ENCODE data around the gene CTNNA1.
"Not testable (repeated sequence)": the region's sequence is repeated elsewhere in the genome, so short reads cannot be mapped to it uniquely, and the experiment has no call there.

Gene CTNNA1

DNA sequence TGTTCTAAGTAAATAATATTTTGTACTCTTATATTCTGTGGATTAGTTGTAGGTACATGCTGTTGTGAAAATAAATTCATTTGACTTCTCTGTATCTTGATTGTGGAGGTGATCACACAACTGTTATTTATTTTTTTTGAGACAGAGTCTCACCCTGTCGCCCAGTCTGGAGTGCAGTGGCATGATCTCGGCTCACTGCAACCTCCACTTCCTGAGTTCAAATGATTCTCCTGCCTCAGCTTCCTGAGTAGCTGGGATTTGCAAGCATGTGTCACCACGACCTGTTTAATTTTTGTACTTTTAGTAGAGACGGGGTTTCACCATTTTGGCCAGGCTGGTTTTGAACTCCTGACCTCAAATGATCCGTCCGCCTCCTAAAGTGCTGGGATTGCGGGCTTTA lies 7.9 kb downstream of the CTNNA1 start:
- ATAC-seq, result not testable (repeated sequence)

- ATAC-seq, result not testable (repeated sequence)
Measured at GRCh38 chr5:138761670-138762069, 8.4 kb downstream of the CTNNA1 start.

GRCh38 chr5:138762110-138762509 lies 8.9 kb downstream of the CTNNA1 start:
- ATAC-seq, result no peak

DNA sequence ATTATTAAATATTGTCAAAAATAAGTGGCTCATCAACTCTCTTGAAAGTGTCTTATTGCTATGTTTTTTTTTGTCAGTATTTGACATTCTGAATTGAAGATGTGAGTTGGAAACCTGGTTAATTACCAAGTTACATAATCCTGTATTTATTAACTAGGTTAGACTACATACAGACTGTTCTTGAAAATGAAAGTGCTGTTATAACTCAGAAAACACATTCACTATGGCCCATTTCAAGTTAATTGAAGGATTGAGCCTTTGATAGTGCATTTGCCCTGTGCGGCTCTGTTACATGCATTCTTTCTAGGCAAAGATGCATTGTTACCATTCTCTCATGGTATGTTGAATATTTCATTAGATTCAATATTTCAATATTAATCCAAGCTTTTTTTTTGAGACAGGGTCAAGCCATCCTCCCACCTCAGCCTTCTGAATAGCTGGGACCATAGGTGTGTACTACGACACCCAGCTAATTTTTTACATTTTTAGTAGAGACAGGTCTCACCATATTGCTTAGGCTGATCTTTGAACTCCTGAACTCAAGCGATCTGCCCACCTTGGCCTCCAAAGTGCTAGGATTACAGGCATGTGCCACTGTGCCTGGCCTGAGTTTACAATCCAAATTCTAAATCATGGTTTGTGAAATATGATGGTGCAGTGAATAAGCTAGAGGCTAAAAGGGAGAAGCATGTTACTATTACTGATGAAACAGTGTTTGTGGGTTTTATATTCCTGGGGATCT lies 10.0 kb downstream of the CTNNA1 start:
- no peak for ATAC-seq

- ATAC-seq, result no peak
Measured at GRCh38 chr5:138770291-138770690, 17.1 kb downstream of the CTNNA1 start.

- no peak for ATAC-seq
Measured at GRCh38 chr5:138770977-138771376, 17.8 kb downstream of the CTNNA1 start.

- no peak for ATAC-seq
Measured at GRCh38 chr5:138772986-138773594, 19.9 kb downstream of the CTNNA1 start.

DNA sequence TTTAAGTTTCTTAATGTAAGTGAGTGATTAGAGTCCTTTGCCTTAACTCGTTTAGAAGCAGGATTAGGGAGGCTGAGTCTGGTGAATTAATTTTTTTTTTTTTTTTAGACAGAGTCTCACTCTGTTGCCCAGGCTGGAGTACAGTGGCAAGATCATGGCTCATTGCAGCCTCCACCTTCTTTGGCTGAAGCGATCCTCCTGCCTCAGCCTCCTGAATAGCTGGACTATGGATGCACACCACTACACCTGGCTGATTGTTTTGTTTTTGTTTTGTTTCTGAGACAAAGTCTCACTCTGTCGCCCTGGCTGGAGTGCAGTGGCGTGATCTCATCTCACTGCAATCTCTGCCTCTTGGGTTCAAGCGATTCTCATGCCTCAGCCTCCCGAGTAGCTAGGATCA lies 20.4 kb downstream of the CTNNA1 start:
- ATAC-seq, result not testable (repeated sequence)

GRCh38 chr5:138775034-138775433 lies 21.8 kb downstream of the CTNNA1 start:
- no peak for ATAC-seq

DNA sequence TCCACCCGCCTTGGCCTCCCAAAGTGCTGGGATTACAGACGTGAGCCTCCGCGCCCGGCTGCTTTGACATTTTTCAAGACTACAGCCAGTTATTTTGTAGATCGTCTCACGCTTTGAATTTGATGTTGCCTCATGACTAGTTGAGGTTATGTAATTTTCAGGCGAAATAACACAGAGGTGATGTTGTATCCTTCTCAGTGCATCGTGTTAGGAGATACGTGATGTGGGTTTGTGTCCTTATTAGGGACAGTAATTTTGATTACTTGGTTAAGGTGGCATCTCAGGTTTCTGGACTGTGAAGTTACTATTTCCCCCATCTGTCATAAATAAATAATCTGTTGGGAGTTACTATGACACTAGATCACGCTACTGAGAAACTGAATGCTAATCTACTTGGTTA lies 25.0 kb downstream of the CTNNA1 start:
- no peak for ATAC-seq

DNA sequence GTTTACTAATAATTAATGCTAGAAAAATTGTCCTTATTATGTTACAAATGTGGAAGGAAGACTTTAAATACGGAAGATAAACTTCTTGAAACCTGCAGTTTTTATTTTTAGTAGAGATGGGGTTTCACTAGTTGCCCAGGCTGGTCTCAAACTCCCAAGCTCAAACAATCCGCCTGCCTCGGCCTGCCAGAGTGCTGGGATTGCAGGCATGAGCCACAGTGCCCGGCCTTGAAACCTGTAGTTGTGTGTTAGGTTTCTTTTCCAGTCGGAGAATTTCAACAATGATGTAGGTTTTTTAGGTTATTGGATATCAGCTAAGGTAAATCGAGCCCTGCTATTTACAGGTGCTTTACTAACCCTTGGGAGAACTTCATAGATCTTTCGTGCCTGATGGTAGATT lies 30.8 kb downstream of the CTNNA1 start:
- ATAC-seq, result no peak

- no peak for ATAC-seq
Measured at GRCh38 chr5:138784590-138784989, 31.4 kb downstream of the CTNNA1 start.

DNA sequence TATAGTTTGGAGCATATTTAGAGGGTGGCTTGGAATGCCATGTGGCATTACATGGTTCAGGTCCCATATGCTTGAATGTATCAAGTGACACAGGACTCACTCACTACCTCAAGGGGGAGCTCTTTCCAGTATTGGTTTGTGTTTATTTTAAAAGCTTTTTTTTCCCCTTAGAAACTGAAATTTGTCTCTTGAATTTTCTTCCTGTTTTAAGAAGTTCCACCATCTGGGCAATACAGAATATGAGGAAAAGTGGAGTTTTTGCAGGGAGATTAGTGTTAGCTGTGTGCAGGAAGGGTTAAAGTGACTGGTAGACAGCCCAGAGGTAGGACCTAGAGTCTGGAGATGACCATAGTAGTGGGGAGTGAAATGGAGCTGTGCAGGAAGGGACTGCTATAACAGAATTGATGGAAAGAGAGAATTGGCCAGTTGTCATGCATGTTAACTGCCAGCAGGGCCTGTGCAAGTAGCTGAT lies 36.6 kb downstream of the CTNNA1 start:
- ATAC-seq, result no peak

- peak; percentile 41 to 48 for ATAC-seq
Measured at GRCh38 chr5:138790684-138791083, 37.5 kb downstream of the CTNNA1 start.

DNA sequence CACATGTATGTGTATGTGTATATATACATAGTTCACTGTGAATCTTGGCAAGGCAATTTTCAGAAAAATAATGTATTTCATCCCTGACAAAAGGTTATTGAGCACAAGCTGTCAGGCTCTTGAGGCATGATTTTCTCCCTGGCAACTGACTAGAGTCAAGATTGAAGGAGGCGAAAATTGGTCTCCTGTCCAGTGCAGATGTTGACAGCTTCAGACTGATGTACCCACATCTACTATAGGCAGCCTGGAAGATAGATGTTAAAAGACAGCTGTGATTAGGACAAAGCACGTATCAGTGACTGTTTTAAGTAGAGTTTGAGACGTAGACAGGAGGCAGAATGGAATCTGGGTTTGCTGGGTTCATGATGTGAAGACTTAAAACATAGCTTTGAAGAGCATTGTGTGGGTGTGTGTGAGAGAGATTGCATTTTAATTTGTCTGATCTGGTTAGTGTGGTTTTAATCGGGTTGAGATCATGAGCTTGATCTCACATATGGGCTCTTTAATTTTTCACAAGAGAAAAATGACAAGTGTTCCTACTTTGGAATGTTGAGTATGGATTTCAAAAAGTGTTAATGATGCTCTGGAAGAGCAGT lies 39.1 kb downstream of the CTNNA1 start:
- ATAC-seq, result peak in 1 of 2 donors; percentile 38

- no peak for ATAC-seq
Measured at GRCh38 chr5:138793575-138793974, 40.4 kb downstream of the CTNNA1 start.

DNA sequence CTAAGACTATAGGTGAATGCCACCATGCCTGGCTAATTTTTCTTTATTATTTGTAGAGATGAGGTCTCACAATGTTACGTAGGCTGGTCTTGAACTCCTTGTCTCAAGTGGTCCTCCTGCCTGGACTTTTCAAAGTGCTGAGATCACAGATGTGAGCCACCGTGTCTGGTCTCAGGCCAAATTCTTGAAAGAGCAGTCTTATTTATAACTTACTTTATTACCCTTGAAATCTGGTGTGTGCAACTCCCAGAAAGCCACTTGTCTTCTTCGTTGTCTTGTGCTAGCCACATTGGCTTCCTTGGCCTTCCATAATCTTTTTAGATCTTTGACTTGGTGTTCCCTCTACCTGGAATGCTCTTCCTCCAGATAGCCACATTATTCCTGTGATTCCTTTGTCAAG lies 50.1 kb downstream of the CTNNA1 start:
- ATAC-seq, result no peak

- no peak for ATAC-seq
Measured at GRCh38 chr5:138803935-138804334, 50.7 kb downstream of the CTNNA1 start.

GRCh38 chr5:138805096-138805495 lies 51.9 kb downstream of the CTNNA1 start:
- no peak for ATAC-seq

- ATAC-seq, result no peak
Measured at GRCh38 chr5:138807182-138807581, 54.0 kb downstream of the CTNNA1 start.

DNA sequence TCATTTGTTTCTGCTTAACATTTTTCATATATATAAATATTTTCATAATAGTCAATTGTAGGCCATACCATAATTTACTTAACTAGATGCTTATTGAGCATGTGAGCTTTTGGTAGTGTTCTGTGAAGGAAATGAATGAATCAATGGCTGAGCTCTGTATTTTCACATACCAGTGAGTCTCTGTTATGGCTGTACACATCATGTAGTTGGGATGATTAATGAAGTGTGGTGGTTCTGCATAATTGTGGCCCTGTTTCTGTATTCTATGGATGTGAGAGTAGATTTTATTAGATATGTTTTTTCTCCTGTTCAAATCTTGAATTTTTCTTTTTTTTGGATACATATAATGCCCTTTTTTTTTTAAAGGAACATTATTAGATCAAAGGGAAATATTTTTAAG lies 56.2 kb downstream of the CTNNA1 start:
- no peak for ATAC-seq

DNA sequence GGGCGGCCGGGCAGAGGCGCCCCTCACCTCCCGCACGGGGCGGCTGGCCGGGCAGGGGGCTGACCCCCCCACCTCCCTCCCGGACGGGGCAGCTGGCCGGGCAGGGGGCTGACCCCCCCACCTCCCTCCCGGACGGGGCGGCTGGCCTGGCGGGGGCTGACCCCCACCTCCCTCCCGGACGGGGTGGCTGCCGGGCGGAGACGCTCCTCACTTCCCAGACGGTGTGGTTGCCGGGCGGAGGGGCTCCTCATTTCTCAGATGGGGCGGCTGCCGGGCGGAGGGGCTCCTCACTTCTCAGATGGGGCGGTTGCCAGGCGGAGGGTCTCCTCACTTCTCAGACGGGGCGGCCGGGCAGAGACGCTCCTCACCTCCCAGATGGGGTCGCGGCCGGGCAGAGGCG lies 57.6 kb downstream of the CTNNA1 start:
- ATAC-seq, result not testable (repeated sequence)

- no peak for ATAC-seq
Measured at GRCh38 chr5:138815529-138815928, 62.3 kb downstream of the CTNNA1 start.

DNA sequence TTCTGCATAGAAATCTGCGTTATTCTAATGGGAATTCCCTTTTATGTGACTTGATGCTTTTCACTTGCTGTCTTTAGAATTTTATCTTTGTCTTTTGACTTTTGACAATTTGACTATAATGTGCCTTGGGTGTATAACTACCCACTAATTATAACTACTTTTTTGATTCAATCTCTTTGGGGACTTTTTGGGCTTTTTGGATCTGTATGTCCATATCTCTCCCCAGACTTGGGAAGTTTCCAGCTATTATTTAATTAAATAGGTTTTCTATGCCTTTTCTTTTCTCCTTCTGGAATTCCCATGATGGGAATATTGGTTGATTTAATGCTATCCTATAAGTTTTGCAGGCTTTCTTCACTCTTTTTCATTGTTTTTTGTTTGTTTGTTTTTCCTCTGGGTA lies 64.0 kb downstream of the CTNNA1 start:
- no peak for ATAC-seq
